BLaER1 treated with 17β-estradiol and CSF1 and Interleukin-3, amounts not matched to agents 10 nM and 100 nM (cell line): Measurements from ENCODE around the gene XKR7.

ENCODE experiments used
- H3K27ac ChIP-seq, 11 experiments: shearing (Covaris generic); formaldehyde crosslinking; 2 replicates each; pipeline ENCODE4 v1.8.1; 2022
- H3K27me3 ChIP-seq, 11 experiments: shearing (Covaris generic); formaldehyde crosslinking; 2 replicates each; pipeline ENCODE4 v1.8.1; 2022
- H3K36me3 ChIP-seq, 11 experiments: shearing (Covaris generic); formaldehyde crosslinking; 2 replicates each; pipeline ENCODE4 v1.8.1; 2022
- H3K4me1 ChIP-seq, 10 experiments: shearing (Covaris generic); formaldehyde crosslinking; 2 replicates each; pipeline ENCODE4 v1.8.1; 2022
- H3K4me2 ChIP-seq, 11 experiments: shearing (Covaris generic); formaldehyde crosslinking; 2 replicates each; pipeline ENCODE4 v1.8.1; 2022
- H3K4me3 ChIP-seq, 10 experiments: shearing (Covaris generic); formaldehyde crosslinking; 2 replicates each; pipeline ENCODE4 v1.8.1; 2022
- H3K9ac ChIP-seq, 11 experiments: shearing (Covaris generic); formaldehyde crosslinking; 2 replicates each; pipeline ENCODE4 v1.8.1; 2022
- H3K9me3 ChIP-seq, 11 experiments: shearing (Covaris generic); formaldehyde crosslinking; replicated peaks in 1 of 11; 2 replicates each; pipeline ENCODE4 v1.8.1; 2022
- H4K20me1 ChIP-seq, 11 experiments: shearing (Covaris generic); formaldehyde crosslinking; 2 replicates each; pipeline ENCODE4 v1.8.1; 2022
- Cebpa-rat ChIP-seq, 11 experiments: shearing (Covaris generic); IDR thresholded peaks; 2 replicates each; pipeline ENCODE4 v1.8.1; 2022

The XKR7 gene

DNA sequence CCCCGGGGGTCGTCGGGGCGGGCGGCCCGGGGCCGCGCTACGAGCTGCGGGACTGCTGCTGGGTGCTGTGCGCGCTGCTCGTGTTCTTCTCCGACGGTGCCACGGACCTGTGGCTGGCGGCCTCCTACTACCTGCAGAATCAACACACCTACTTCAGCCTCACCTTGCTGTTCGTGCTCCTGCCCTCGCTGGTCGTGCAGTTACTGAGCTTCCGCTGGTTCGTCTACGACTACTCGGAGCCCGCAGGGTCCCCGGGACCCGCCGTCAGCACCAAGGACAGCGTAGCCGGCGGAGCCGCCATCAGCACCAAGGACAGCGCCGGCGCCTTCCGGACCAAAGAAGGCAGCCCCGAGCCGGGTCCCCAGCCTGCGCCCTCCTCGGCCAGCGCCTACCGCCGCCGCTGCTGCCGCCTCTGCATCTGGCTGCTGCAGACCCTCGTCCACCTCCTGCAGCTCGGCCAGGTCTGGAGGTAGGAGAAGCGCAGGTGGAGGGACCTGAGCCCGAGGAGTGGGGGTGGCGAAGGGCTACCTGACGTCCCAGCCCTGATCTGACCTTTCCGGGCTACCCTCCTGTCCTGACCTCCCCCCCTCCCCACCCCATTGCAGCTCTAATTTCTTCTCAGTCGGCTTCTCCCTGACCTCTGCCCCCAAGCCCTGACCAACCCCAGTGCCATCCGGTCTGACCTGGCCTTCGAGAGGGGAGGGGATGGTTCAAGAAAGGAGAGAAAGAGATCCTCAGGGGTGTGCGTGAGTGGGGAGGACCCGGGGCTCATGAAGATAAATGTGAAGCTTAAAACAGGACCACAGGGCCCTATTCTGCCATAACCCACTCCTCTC, 558 bp downstream of the XKR7 start:
- peaks cover 19 to 60% (median 53%) of the 10 kb centered on the region in 10 experiments for H3K4me1 ChIP-seq
- no peak overlapping the region for H3K27ac ChIP-seq
- H4K20me1 ChIP-seq, result peaks cover 0 to 20% (median 0%) of the 10 kb centered on the region in 11 experiments; a peak in 6 of 22 replicates
- TF ChIP-seq Cebpa-rat (IDR thresholded peaks at IDR 0.05), result no peak
- H3K27me3 ChIP-seq, result peaks cover 16 to 37% (median 27%) of the 10 kb centered on the region in 11 experiments
- H3K9me3 ChIP-seq, result no peaks in the 10 kb centered on the region
- H3K36me3 ChIP-seq, result no peaks in the 10 kb centered on the region
- peak overlapping the region; percentile 58 to 76 (median 65) for H3K4me3 ChIP-seq
- peak overlapping the region; percentile 92 to 100 (median 98) for H3K4me2 ChIP-seq
- H3K9ac ChIP-seq, result 0 out of 22 replicates have a peak overlapping the region, but pooled peaks of 1 of the 11 experiments have one; percentile 14

DNA sequence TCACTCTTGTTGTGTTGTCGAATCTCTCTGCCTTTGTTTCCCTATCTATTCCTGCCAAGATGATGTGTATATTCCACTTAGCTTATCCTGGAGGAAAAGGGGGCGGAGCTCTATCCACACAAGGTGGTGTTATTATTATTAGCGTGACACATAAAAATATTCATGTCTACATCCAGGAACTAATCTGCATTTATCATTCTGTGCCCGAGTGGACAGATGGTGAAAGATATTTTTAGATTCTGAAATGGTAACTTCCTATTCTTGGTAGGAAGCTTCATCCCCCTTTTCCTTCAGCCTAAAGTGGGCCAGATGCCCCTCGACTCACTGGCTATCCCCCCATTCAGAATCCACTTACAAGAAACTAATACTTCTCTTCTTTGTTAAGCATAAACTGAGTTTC, 2.0 kb downstream of the XKR7 start:
- peaks cover 0 to 21% (median 0%) of the 10 kb centered on the region in 11 experiments; a peak in 7 of 22 replicates for H4K20me1 ChIP-seq

GRCh38 chr20:31972471-31973021, 4.6 kb downstream of the XKR7 start:
- Histone ChIP-seq H3K4me1 (peaks cover 27 to 98% (median 86%) of the 10 kb centered on the region in 10 experiments), H3K36me3 (no peaks in the 10 kb centered on the region), H3K9me3 (no peaks in the 10 kb centered on the region), H3K4me2 (peak overlapping the region; percentile 10 to 99 (median 85); a peak in 19 of 22 replicates), H3K4me3 (peak overlapping the region in 3 of 10 experiments; percentile 24 to 36 (median 31); a peak in 3 of 20 replicates), H3K27ac (peak overlapping the region in 1 of 11 experiments; percentile 5; a peak in 1 of 22 replicates), H4K20me1 (peaks cover 0 to 21% (median 0%) of the 10 kb centered on the region in 11 experiments; a peak in 7 of 22 replicates), H3K9ac (peak overlapping the region in 5 of 11 experiments; percentile 16 to 40 (median 18); a peak in 6 of 22 replicates), H3K27me3 (peaks cover 3 to 15% (median 10%) of the 10 kb centered on the region in 11 experiments; a peak in 20 of 22 replicates)
- TF ChIP-seq Cebpa-rat (IDR thresholded peaks at IDR 0.05), result no peak

More for the DNA sequence above, 2.0 kb downstream of the XKR7 start:
- no peak overlapping the region for H3K4me3 ChIP-seq
- no peak overlapping the region for H3K27ac ChIP-seq
- H3K27me3 ChIP-seq, result peaks cover 16 to 34% (median 27%) of the 10 kb centered on the region in 11 experiments
- H3K4me2 ChIP-seq, result peak overlapping the region in 10 of 11 experiments; percentile 13 to 99 (median 66); a peak in 16 of 22 replicates
- no peak overlapping the region for H3K9ac ChIP-seq
- no peaks in the 10 kb centered on the region for H3K36me3 ChIP-seq
- H3K9me3 ChIP-seq, result no peaks in the 10 kb centered on the region
- TF ChIP-seq Cebpa-rat (IDR thresholded peaks at IDR 0.05), result no peak
- peaks cover 23 to 75% (median 67%) of the 10 kb centered on the region in 10 experiments for H3K4me1 ChIP-seq

- Histone ChIP-seq H4K20me1 (peaks cover 0 to 10% (median 0%) of the 10 kb centered on the region in 11 experiments; a peak in 4 of 22 replicates), H3K9ac (no peak overlapping the region), H3K36me3 (no peaks in the 10 kb centered on the region), H3K4me2 (peak overlapping the region in 8 of 11 experiments; percentile 74 to 99 (median 87); a peak in 15 of 22 replicates), H3K27ac (no peak overlapping the region), H3K4me3 (no peak overlapping the region), H3K9me3 (no peaks in the 10 kb centered on the region), H3K4me1 (peaks cover 17 to 91% (median 79%) of the 10 kb centered on the region in 10 experiments), H3K27me3 (peaks cover 0 to 1% (median 0%) of the 10 kb centered on the region in 11 experiments; a peak in 2 of 22 replicates)
- TF ChIP-seq Cebpa-rat (IDR thresholded peaks at IDR 0.05), result no peak
Observed at GRCh38 chr20:31974296-31974695, 6.3 kb downstream of the XKR7 start.

DNA sequence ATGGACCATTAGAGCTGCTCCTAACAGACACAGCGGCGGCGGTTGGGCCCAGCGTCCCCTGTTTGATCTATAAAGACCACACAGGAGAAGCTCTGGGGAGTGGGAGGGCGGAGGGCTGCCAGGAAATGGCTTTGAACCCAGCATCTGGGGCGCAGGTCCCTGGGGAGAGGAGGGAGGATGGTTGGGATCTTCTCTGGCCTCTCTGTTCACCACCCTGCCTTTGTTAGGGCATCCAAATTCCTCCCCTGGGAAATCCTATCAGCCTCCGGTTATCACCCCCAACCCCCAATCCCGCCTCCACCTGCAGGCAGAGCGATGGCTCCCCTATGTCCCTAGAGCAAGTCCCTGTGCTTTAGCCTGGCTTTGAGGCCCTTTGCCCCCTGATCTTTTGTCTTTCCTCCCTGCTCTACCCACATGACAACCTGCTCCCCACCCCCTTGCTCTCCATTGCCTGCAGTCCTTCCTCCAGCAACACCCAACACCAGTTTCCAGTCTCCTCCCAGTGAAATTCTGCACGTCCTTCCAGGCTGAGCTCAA, 7.1 kb downstream of the XKR7 start:
- Histone ChIP-seq H3K36me3 (no peaks in the 10 kb centered on the region), H3K4me1 (peaks cover 12 to 84% (median 73%) of the 10 kb centered on the region in 10 experiments), H3K4me3 (peak overlapping the region in 3 of 10 experiments; percentile 11 to 45 (median 35); a peak in 4 of 20 replicates), H3K9me3 (no peaks in the 10 kb centered on the region), H3K4me2 (peak overlapping the region; percentile 25 to 99 (median 80); a peak in 20 of 22 replicates), H3K27ac (peak overlapping the region in 2 of 11 experiments; percentile 32 to 35; a peak in 4 of 22 replicates), H4K20me1 (peaks cover 0 to 8% (median 0%) of the 10 kb centered on the region in 11 experiments; a peak in 2 of 22 replicates), H3K27me3 (no peaks in the 10 kb centered on the region), H3K9ac (peak overlapping the region in 4 of 11 experiments; percentile 11 to 49 (median 30); a peak in 6 of 22 replicates)
- TF ChIP-seq Cebpa-rat (IDR thresholded peaks at IDR 0.05), result no peak

DNA sequence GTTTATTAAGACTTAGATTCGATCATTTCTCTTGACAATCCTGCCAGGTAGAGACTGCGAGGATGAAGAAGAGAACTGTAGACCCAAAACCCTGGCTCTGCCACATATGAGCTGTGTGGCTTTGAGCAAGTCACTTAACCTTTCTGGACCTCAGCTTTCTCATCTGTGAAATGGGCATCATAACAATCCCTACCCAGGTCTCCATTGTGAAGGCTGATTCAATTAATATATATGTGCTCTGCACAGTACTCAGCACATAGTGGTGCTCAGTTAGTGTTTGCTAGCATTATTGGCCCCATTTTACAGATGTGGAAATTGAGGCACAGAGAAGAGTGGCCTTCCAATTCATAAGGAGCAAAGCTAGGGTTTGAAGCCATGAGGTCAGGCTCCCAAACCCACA, 7.9 kb downstream of the XKR7 start:
- peaks cover 0 to 8% (median 0%) of the 10 kb centered on the region in 11 experiments; a peak in 2 of 22 replicates for H4K20me1 ChIP-seq
- H3K4me3 ChIP-seq, result no peak overlapping the region
- no peak for TF ChIP-seq Cebpa-rat (IDR thresholded peaks at IDR 0.05)
- no peaks in the 10 kb centered on the region for H3K27me3 ChIP-seq
- H3K9me3 ChIP-seq, result no peaks in the 10 kb centered on the region
- peaks cover 8 to 83% (median 66%) of the 10 kb centered on the region in 10 experiments for H3K4me1 ChIP-seq
- H3K27ac ChIP-seq, result no peak overlapping the region
- H3K4me2 ChIP-seq, result peak overlapping the region in 5 of 11 experiments; percentile 46 to 61 (median 48); a peak in 7 of 22 replicates
- H3K36me3 ChIP-seq, result no peaks in the 10 kb centered on the region
- H3K9ac ChIP-seq, result no peak overlapping the region

GRCh38 chr20:31977080-31977479, 9.1 kb downstream of the XKR7 start:
- Histone ChIP-seq H3K27ac (no peak overlapping the region), H3K9me3 (no peaks in the 10 kb centered on the region), H3K4me1 (peaks cover 8 to 71% (median 54%) of the 10 kb centered on the region in 10 experiments), H3K36me3 (no peaks in the 10 kb centered on the region), H4K20me1 (peaks cover 0 to 8% (median 0%) of the 10 kb centered on the region in 11 experiments; a peak in 2 of 22 replicates), H3K4me3 (no peak overlapping the region), H3K9ac (no peak overlapping the region), H3K27me3 (no peaks in the 10 kb centered on the region), H3K4me2 (peak overlapping the region in 8 of 11 experiments; percentile 21 to 61 (median 46); a peak in 13 of 22 replicates)
- TF ChIP-seq Cebpa-rat (IDR thresholded peaks at IDR 0.05), result no peak

- H3K27me3 ChIP-seq, result no peaks in the 10 kb centered on the region
- H3K4me2 ChIP-seq, result no peak overlapping the region
- H3K4me1 ChIP-seq, result peaks cover 5 to 54% (median 28%) of the 10 kb centered on the region in 10 experiments
- no peaks in the 10 kb centered on the region for H3K9me3 ChIP-seq
- no peak overlapping the region for H3K4me3 ChIP-seq
- H3K27ac ChIP-seq, result no peak overlapping the region
- H3K9ac ChIP-seq, result no peak overlapping the region
- no peak for TF ChIP-seq Cebpa-rat (IDR thresholded peaks at IDR 0.05)
- H3K36me3 ChIP-seq, result no peaks in the 10 kb centered on the region
- H4K20me1 ChIP-seq, result no peaks in the 10 kb centered on the region; a peak in 2 of 22 replicates
Observed at GRCh38 chr20:31979713-31980426, 11.9 kb downstream of the XKR7 start.
